KMS-11 (cell line): ENCODE measurements around the gene RNF150.

Source experiments
- H2AFZ ChIP-seq: fragments of 200-600 bp; sonication (generic); 2 replicates; pipeline ENCODE4 v1.6.1; 2016; ENCODE audit warnings: antibody characterized with exemption, mixed run types, low read depth
- H3K27ac ChIP-seq: fragments of 200-600 bp; sonication (generic); 2 replicates; pipeline ENCODE4 v1.6.1; 2016; ENCODE audit warnings: mild to moderate bottlenecking, mixed run types
- H3K27me3 ChIP-seq: fragments of 200-600 bp; sonication (generic); 2 replicates; pipeline ENCODE4 v1.6.1; 2017; ENCODE audit warnings: mild to moderate bottlenecking, low read depth, mixed run types, moderate library complexity; ENCODE audit not compliant: insufficient read depth
- H3K36me3 ChIP-seq: fragments of 200-600 bp; sonication (generic); 2 replicates; pipeline ENCODE4 v1.6.1; 2017; ENCODE audit warnings: mild to moderate bottlenecking, mixed run types; ENCODE audit not compliant: insufficient read depth
- H3K4me1 ChIP-seq: fragments of 200-600 bp; sonication (generic); 2 replicates; pipeline ENCODE4 v1.6.1; 2016; ENCODE audit warnings: mild to moderate bottlenecking, low read depth, mixed run types; ENCODE audit not compliant: poor library complexity, severe bottlenecking
- H3K4me2 ChIP-seq: fragments of 200-600 bp; sonication (generic); 2 replicates; pipeline ENCODE4 v1.7.0; 2016; ENCODE audit warnings: mild to moderate bottlenecking, mixed run types
- H3K4me3 ChIP-seq: fragments of 200-600 bp; sonication (generic); IDR thresholded peaks from 2 replicates; pipeline ENCODE4 v1.6.1; 2017; ENCODE audit warnings: low read depth, low read length, mixed read lengths; ENCODE audit not compliant: insufficient read depth
- H3K79me2 ChIP-seq: fragments of 200-600 bp; sonication (generic); 2 replicates; pipeline ENCODE4 v1.6.1; 2016; ENCODE audit warnings: low read depth, mixed run types; ENCODE audit not compliant: insufficient read depth
- H3K9ac ChIP-seq: fragments of 200-600 bp; sonication (generic); 2 replicates; pipeline ENCODE4 v1.6.1; 2016; ENCODE audit warnings: mild to moderate bottlenecking, mixed run types
- H4K20me1 ChIP-seq: fragments of 200-600 bp; sonication (generic); 2 replicates; pipeline ENCODE4 v1.6.1; 2016; ENCODE audit warnings: mild to moderate bottlenecking, mixed run types; ENCODE audit not compliant: insufficient read depth
- TF ChIP-seq, protein P1 (sequence below): fragments of 200-600 bp; sonication (generic); conservative IDR thresholded peaks from 2 replicates; pipeline ENCODE4 v1.6.1; 2017; ENCODE audit warnings: low read depth, mild to moderate bottlenecking, antibody characterized with exemption, low read length, moderate library complexity, mixed read lengths

RNF150 gene

DNA sequence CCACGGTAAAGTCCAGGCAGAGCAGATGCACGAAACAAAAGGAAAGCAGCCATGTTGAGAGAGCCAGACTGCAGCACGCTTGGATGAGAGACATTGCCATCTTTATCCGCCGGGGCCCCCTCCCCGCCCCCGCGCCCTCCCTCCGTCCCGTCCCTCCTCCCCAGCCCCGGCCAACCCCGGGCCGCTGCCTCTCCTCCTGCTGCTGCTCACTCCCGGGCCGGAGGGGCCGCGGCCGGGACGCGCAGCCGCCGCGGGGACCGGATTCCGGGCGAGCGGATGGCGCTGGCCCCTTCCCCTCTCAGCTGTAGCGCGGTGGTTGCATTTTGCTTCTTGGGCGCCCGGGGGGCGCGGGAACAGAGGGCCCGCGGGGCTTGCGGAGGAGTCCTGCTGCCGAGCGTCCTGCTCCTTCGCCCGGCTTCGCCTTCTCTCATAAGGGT lies 542 bp downstream of the RNF150 start:
- no peaks in the 10 kb centered on the region; the same call in 1 of the 2 replicates for H3K27me3 ChIP-seq
- H2AFZ ChIP-seq = peak overlapping the region; percentile 95
- peak overlapping the region; percentile 79 for H3K4me2 ChIP-seq
- no peak overlapping the region for H3K4me3 ChIP-seq
- H3K79me2 ChIP-seq = no peaks in the 10 kb centered on the region
- no peak overlapping the region for H3K27ac ChIP-seq
- TF ChIP-seq, protein P1, sequence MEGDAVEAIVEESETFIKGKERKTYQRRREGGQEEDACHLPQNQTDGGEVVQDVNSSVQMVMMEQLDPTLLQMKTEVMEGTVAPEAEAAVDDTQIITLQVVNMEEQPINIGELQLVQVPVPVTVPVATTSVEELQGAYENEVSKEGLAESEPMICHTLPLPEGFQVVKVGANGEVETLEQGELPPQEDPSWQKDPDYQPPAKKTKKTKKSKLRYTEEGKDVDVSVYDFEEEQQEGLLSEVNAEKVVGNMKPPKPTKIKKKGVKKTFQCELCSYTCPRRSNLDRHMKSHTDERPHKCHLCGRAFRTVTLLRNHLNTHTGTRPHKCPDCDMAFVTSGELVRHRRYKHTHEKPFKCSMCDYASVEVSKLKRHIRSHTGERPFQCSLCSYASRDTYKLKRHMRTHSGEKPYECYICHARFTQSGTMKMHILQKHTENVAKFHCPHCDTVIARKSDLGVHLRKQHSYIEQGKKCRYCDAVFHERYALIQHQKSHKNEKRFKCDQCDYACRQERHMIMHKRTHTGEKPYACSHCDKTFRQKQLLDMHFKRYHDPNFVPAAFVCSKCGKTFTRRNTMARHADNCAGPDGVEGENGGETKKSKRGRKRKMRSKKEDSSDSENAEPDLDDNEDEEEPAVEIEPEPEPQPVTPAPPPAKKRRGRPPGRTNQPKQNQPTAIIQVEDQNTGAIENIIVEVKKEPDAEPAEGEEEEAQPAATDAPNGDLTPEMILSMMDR = no peak
- peak overlapping the region; percentile 47; the same call in 1 of the 2 replicates for H3K9ac ChIP-seq
- H4K20me1 ChIP-seq = no peaks in the 10 kb centered on the region
- no peaks in the 10 kb centered on the region for H3K36me3 ChIP-seq
- H3K4me1 ChIP-seq = peaks cover 5% of the 10 kb centered on the region

DNA sequence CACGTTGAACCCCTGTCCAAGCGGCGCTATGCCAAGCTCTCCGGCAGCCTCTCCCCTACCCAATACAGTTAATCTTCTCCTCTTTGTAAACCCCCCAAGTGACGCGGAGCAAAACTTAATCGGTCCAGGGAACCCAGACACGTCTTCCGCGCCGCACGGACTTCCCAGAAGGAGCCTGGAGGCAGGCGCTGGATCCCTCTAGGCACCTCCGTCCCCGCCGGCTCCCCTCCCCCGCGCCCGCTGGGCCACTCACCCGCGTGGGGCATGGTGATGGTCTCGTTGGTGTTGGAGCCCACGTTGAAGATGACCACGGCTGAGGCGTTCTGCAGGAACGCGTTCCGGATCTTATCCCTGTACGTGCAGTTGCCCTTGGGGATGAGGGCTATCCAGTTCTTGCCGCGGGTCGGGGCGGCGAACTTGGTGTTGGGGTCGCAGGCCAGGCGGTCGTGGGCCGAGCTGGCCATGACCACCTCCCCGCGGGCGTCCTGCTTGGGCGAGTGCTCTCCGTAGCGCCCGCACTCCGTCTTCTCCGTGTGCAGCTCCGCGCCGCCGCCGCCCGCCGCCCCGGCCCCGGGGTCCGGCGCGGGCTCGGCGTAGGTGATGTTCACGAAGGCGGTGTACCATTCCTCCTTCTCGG lies 1.1 kb downstream of the RNF150 start:
- Histone ChIP-seq H3K4me1 (peaks cover 5% of the 10 kb centered on the region), H3K27ac (no peak overlapping the region), H3K4me2 (peak overlapping the region; percentile 79), H4K20me1 (no peaks in the 10 kb centered on the region), H3K27me3 (no peaks in the 10 kb centered on the region; the same call in 1 of the 2 replicates), H3K9ac (no peak overlapping the region; the same call in 1 of the 2 replicates), H3K4me3 (no peak overlapping the region), H2AFZ (peak overlapping the region; percentile 95), H3K36me3 (no peaks in the 10 kb centered on the region), H3K79me2 (no peaks in the 10 kb centered on the region)
- TF ChIP-seq, protein P1 = no peak

DNA sequence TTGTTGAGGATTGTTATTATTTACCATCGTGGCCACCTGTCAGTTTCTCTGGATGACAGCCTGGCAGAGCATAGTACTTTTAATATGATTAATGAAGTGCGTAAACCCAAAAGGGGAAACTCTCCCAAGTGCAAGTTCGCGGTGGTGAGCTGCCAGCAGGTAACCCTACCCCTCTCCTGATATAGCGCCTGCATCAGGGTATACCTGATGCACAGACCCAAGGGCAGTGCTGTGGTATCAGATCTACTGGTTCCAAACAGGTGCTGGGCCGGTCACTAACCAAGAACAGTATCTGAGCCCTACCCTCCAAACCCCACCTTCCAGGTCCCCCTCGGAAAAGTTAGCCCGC lies 1.6 kb downstream of the RNF150 start:
- Histone ChIP-seq H4K20me1 (no peaks in the 10 kb centered on the region), H3K79me2 (no peaks in the 10 kb centered on the region), H3K4me1 (peaks cover 5% of the 10 kb centered on the region), H3K4me3 (no peak overlapping the region), H3K27me3 (no peaks in the 10 kb centered on the region; the same call in 1 of the 2 replicates), H3K4me2 (no peak overlapping the region), H3K36me3 (no peaks in the 10 kb centered on the region), H2AFZ (no peak overlapping the region), H3K9ac (no peak overlapping the region), H3K27ac (no peak overlapping the region)
- TF ChIP-seq, protein P1 = no peak

DNA sequence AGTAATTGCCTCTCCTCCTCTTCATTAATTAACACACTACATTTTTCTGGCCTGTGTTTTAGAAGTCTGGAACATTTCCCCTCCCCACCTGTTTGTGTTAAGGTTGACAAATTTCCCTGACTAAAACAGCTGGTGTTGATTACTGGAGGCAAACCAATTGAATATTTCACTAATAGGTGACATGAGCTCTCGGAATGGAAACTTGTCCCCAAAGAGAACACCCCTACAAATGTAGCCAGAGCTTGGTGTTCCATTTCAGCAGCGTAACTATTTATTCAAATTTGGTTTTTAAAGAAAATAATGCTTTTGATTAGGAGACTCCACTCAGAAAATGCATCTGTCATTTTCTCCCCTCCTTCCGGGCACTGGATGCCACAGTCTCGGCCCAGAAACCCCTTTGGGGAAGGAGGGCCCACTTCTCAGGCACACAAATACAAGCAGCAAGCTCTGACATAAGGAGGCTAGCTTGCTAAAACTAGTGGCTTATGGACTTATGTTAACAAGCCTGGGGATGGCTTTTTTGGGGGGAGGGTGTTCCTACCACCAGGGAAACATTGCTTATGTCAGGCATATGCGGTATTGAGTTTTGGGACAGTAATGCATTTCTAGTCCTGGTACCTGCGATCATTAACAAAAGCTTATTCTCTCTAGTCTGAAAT lies 2.2 kb downstream of the RNF150 start:
- H3K4me3 ChIP-seq = no peak overlapping the region
- no peak overlapping the region for H3K27ac ChIP-seq
- peaks cover 5% of the 10 kb centered on the region for H3K4me1 ChIP-seq
- H3K79me2 ChIP-seq = no peaks in the 10 kb centered on the region
- no peak overlapping the region for H3K4me2 ChIP-seq
- H3K27me3 ChIP-seq = no peaks in the 10 kb centered on the region; the same call in 1 of the 2 replicates
- no peak overlapping the region for H2AFZ ChIP-seq
- no peaks in the 10 kb centered on the region for H3K36me3 ChIP-seq
- H4K20me1 ChIP-seq = no peaks in the 10 kb centered on the region
- no peak overlapping the region for H3K9ac ChIP-seq
- TF ChIP-seq, protein P1 = no peak
